Measurements from ENCODE around the gene GON7. TPM values are rescaled to one million over a fixed set of nuclear protein-coding genes. Genes with fewer than 3 reads are reported as not detected.

GON7 gene
- polyA plus RNA-seq, 1 donor, result 6.8 TPM

DNA sequence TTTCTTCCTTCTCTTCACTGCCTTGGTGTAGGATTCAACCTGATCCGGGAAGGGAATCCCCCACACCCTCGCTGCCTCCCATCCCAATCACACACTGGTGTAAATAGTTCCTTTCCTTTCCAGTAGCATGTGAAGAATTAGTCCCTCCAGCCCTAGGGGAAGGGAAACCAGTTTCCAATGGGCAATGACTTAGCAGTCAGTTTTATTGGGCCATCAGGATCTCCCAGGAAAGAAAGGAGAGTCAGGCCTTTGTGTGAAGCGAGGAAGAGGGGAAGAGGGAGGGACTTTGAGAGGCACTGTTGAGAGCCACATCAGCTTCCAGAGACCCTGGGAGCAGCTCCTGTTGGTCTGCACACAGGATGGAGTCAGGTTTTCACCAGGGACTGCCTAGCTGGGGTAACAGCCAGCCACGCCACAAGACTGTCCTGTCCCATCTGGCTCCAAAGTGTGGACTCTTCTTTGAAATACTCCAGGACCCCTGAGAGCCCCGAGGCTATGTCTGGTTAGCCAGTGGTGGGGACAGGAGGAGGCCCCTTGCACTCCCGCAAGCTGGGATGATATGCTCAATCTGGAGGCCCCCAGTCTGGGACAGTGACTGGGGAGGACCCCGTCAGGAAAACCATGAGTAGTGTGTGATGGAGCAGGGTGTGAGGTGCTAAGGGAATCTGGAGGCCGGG is 50.0 kb downstream of the GON7 start:
- DNase-seq, result no peak

DNA sequence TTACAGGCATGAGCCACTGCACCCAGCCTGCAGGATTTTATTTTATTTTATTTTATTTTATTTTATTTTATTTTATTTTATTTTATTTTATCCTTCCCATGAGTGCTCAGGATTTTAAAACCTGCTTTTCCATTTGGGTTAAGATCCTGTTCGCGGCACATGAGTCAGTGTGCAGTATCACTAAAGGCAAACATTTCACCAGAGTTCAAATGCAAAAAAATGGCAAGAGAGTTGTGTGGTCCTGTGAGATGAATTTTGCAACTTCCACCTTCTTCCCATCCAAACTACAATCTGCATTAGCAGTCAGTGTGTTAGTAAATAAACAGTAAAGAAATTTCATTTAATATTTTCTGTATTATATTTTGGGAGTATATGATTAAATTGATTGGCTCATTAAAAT is 51.2 kb downstream of the GON7 start:
- DNase-seq, result no peak

DNA sequence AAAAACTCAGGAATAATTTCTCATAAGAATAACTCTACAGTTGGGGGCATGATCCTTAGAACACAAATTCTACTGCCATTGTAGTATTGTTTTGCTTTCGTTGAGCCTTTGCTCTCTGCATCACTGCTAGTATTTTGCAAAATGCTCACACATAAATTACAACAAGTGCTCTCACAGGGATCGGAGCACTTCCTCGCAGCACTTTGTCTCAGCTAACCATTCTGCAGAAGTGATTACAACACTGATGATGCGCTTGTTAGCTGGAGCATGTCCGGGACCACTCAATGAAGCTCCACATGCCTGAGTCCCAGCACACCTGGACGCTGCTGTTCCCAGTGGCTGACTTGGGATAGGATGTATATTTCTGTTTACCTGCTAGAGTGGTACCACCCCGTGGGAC is 53.7 kb downstream of the GON7 start:
- no peak for DNase-seq

Other genes starting within 250 kb of the GON7 start
- gene ITPK1, start 91.1 kb downstream of the GON7 start, polyA plus RNA-seq (ENCODE audit: insufficient read length), result 16.5 TPM
- 25.8 TPM for gene MOAP1, start 22.2 kb downstream of the GON7 start, polyA plus RNA-seq (ENCODE audit: insufficient read length)
- gene LYSET, start 21.7 kb downstream of the GON7 start, polyA plus RNA-seq (ENCODE audit: insufficient read length), result 16.0 TPM
- gene UBR7, start 191 bp upstream of the GON7 start, polyA plus RNA-seq (ENCODE audit: insufficient read length), result 22.8 TPM
- gene BTBD7, start 126.0 kb upstream of the GON7 start, polyA plus RNA-seq (ENCODE audit: insufficient read length), result 19.3 TPM
- gene COX8C, start 140.1 kb upstream of the GON7 start, polyA plus RNA-seq (ENCODE audit: insufficient read length), result 0.89 TPM
- 0.58 TPM for gene UNC79, start 223.9 kb upstream of the GON7 start, polyA plus RNA-seq (ENCODE audit: insufficient read length)